HPDE6-E6E7 (cell line): ENCODE measurements around the gene LCN10.

Experiments used
- DNase-seq: peaks from one replicate; pipeline ENCODE4 v3.0.0; 2011; ENCODE audit warnings: missing footprints; ENCODE audit errors: extremely low spot score

Gene LCN10

DNA sequence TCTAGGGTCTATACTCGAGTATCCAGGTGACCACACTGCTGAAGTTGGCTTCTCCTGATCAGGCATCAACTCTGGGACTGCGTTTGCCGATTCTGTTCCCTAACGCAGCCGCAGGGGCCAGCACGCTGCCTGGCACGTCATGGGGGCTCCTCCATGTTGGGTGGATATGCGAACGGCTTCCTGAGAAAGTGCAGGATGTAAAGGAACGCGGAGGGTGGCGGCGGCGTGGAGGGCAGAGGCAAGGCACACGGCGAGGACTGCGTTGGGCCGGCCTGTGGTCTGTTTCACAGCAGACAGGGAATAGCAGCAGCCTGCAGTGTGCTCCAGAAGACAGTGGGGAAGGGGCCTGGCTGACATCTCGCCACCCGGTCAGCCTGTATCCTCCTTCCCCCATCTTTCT, 3.8 kb downstream of the LCN10 start:
- DNase-seq, result no peak

DNA sequence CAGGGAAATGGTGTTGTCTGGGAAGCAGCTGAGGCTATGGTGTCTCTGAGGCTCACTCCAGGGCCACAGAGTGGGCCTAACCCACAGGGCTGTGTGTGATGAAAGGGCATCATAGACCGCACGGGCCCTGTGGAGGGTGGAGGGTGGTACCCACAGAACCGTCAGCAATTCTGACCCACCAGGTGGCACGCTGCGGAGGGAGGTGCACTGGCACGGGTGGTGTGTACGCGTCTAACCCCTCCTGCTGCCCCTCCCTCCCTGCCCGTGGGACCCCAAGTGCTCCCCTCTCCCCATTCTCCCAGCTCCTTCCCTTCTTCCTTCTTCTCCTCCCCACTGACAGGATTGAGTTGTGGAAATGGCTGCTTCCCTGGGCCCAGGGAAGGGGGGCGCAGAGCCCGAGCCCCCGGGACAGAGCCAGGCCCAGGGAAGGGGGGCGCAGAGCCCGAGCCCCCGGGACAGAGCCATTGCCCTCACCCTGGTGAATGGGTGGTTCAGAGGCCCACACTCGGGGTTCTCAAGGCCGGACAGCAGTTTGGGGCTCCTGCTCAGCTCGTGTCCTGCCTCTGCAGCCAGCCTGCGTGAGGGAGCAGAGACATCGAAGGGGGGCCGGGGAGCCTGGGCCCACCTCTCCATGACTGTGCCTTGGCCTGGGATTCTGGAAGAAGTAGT, 6.8 kb downstream of the LCN10 start:
- no peak for DNase-seq

DNA sequence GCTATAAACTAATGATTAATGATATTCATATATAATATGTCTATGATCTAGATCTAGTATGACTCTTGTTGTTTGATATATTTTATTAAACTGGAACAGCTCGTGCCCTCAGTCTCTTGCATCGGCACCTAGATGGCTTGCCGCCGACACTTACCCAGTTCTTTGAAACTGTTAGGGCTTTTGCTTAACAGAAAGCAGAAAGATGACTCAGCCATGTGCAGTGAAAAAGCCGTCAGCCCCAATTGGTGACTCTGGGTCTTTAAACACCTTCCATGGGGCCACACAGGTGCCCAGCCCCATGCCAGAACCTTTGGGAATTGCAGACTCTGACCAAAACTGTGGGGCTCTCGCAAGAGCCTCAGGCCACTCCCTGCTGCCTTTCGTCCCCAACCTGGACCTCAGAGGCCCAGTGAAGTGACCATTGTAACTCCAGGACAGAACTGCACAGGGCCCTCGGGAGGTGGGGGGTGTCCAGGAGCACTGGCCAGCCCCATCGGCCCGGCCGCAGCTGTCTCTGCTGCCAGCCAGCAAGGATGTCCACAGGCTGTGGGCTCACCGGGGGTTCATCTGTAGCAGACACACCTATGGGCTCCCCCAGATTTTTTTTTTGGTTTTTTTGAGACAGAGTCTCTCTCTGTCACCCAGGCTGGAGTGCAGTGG, 7.8 kb downstream of the LCN10 start:
- no peak for DNase-seq

DNA sequence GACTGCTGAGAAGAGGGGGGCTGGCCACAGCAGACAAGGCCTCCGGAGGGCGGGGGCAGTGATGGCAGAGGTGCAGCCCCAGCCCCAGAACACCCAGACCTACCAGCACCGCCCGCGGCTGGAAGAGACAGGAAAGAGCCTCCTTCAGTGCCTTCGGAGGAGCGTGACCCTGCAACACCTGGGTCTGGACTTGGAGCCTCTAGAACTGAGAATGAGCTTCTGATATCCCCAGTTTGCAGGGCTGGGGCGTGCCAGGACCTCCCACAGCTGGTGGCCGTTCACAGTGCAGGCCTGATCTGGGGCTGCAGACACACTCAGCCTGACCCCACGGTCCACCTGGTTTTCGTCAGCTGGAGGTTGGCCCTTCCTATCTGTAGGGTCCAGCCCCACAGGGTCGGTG, 9.1 kb downstream of the LCN10 start:
- DNase-seq, result no peak

DNA sequence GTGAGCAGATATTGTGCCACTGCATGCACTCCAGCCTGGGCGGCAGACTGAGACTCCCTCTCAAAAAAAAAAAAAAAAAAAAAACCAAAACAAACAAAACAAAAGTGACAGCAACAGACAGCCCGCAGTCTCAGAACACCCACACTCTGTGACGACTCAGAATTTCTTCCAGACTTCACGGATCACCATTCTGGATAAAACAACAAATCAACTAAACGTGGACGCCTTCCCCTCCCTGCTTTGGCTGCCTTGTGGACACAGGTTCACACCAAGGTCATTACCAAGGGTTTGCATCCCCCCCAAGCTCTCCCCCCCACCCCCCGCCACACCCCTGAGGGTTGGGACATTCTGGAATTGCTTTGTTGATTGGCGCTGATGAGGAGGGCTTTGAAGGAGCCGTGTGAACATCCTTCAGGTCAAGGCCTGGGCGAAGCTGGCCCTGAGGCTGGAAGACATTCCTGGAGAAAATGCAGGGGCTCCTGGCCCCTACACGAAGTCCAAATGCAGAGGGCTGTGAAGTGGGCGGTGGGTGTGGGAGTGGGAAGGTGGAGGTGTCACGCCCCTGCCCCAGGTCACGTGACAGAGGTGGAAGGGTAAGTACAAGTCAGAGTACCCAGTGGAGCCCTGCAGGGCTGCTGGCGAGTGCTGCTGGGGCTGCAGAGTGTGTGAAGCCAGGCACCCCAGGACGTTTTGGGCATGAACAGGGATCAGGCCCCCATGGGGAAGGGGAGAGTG, 10.1 kb downstream of the LCN10 start:
- no peak for DNase-seq

DNA sequence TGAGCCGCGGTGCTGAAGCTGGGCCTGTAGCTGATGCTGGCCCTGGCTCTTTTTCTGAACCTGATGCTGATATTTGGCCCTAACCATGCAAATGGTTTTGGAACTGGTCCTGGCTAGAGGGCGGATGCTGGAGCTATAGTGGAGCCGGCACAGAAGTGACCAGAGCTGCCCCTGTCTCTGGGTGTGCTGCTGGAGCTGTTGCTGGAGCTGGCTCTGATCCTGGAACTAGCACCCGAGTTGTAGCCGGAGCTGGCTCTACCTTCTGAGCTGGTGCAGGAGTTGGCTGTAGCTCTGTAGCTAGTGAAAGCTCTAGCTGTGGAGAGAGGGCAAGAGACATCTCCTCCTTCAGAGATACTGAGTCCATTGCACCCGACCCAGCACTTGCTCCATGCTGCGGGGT, 12.8 kb downstream of the LCN10 start:
- no peak for DNase-seq

DNA sequence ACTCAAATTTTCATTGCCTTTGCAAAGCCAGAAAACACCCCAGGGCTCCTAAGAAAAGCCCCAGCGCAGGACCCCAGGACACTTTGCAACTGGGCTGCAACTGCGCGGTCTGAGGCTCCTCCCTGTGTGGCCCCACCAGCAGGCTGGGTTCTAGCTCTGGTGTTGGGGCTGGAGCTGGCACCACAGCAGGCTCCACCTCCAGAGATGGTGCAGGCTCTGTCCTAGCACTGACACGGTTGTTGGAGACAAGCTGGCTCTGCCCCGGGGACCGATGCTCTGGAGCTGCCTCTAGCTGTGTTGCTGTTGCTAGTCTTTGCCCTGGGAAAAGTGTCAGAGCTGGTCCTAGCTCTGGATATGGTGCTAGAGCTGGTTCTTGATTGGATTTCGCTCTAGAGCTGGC, 13.6 kb downstream of the LCN10 start:
- no peak for DNase-seq

DNA sequence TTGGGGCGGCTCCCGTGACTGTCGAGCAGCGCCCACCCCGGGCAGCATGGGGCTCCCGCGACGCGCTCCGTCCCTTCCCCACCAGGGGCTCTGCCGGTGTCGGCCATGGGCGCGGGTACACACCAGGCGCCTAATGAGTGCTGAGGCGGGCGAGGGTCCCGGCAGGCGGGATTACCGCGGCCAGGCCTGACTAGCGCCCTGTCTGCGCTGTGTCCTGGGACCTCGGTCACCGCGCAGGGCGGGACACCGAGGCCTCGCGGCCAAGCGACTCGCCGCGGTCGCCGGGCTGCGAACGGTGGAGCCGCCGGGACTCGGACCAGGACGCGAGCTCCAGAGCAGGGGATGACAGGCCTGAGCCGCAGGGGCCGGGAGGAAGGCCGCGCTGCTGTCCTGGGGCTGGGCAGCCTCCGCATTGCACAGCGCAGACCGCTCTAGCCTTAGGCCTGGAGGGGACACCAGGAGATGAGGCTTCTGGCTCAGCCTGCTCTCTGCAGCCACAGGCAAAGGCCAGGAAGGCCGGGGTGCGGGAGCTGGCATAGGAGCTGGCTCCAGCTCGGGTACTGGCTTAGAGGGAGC, 14.1 kb downstream of the LCN10 start:
- no peak for DNase-seq

DNA sequence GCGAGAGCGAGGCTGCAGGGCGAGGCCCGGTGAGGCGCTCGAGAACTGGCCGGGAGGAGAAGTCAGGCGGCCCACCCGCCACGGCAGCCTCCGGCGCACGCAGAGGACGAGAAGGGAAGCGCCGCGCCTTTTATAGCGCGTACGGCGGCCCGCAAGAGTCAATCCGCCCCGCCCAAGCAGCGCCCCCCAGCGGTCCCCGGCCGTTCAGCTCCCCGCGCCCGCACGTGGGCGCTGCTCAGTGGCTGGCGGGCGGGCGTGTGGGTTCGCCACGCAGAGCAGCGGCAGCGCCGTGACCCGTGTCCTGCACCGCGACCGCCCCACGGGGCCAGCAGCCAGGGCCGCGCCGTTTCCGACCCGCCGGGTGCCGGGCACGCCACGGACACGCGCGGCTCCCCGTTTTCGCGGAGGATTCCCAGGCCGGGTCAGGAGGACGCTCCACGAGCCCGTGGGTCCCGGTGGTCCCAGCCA, 14.6 kb downstream of the LCN10 start:
- DNase-seq, result peak; percentile 66

DNA sequence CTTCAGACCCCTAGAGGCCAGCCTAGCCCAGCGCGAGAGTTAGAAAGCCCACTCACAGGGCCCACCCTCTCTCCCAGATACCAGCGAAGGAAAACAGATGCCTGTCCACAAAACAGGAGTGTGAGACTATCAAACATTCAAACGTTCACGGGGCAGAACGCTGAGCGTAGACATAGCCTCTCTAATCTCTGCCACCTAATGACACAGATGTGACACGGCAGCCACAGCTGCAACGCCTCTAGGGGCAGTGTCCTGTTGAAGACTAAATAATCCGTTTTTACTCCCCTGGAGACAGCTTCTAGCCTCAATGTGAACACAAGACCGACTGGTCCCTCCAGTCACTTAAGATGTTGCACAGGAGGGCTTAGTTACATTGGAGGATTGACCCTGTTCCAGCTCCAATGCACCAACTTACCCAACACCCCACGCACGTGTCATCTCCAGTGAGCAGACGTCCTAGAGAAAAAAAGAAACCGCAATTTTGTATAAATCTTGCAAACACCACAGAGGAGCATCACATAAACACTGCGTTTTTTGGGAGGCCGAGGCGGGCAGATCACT, 16.0 kb downstream of the LCN10 start:
- DNase-seq, result no peak

DNA sequence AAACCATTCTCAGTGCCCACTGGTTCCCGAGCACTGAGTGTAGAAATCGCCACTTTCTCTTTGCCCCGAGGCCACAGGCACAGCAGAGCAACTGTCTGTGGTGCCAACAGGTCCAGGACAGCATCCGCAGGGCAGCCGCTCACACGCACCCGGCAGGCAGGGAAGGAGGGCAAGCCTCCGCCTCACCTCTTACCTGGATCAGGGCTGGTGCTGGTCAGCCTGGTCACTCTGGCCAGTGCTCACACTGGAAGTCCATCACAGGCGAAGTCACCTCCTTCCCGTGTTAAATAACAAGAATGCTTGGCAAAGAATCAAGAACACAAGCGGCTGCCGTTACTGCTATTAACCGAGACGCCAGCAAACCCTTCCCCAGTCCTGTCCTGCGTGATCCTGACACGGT, 16.6 kb downstream of the LCN10 start:
- DNase-seq, result no peak

DNA sequence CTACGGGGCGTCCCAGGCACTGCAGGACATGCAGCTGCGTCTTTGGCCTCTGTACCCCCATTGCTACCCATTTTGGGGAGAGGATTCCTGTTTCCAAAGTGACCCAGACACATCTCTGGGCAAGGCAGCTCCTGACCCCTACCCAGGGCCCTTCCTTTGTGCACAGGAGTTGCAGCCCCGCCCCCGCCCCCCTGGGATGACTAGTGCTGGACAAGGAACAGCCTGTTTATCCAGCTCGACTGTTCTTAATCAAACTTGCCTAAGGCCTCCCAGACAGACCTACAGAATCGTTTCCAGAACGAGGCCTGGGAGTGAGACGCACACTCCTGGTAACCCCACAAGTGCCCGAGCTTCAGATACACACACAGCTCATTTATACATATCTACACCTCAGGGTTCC, 17.1 kb downstream of the LCN10 start:
- DNase-seq, result peak; percentile 80

DNA sequence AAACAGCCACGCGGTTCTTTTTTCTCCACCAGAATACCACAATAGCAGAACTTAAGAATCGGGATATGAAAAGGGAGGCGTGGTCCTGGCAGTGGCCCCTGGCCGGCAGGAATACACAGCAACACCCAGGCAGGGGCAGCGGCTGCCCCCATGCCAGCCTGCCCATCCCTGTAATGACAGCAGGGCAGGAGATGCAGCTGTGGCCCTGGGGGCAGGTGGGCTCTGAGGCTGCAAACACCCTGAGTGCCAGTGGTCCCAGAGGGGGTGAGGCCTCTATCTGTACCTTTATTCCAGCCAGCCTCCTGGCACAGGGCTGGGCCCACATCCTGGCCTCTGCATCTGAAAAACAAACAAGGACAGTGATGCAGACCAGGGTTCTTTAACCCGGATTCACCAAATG, 18.0 kb downstream of the LCN10 start:
- no peak for DNase-seq

DNA sequence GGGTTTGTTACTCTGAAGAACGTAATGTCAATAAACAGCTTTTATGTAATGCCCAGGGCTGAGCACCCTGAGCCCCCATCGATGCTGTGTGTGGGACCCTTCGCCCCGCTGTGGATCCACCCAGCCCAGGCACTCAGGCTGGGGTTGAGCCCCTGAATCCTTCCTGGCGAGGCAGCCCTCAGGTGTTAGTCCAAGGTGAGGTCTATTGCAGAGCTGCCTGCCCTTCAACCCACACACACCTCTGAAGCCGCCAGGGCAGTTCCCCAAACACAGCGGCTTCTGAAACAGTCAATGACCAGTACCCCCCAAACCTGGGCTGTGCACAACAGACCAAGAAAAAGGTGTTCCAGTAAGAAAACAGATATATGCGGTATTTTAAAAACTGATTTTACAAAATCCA, 18.8 kb downstream of the LCN10 start:
- DNase-seq, result no peak

DNA sequence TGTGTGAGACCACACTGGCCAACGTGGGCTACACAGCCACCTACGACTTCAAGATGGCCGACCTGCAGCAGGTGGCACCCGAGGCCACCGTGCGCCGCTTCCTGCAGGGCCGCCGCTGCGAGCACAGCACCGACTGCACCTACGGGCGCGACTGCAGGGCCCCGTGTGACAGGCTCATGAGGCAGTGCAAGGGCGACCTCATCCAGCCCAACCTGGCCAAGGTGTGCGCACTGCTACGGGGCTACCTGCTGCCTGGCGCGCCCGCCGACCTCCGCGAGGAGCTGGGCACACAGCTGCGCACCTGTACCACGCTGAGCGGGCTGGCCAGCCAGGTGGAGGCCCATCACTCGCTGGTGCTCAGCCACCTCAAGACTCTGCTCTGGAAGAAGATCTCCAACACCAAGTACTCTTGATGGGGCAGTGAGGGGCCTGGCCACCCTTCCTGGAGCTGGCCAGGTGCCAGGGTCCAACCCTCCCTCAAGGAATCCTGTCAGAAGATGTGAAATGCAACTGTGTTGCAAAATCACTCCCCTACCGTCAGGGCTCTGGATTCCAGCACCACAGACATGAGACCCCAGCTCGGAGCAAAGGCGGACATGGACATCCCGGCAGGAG, 19.3 kb downstream of the LCN10 start:
- no peak for DNase-seq

DNA sequence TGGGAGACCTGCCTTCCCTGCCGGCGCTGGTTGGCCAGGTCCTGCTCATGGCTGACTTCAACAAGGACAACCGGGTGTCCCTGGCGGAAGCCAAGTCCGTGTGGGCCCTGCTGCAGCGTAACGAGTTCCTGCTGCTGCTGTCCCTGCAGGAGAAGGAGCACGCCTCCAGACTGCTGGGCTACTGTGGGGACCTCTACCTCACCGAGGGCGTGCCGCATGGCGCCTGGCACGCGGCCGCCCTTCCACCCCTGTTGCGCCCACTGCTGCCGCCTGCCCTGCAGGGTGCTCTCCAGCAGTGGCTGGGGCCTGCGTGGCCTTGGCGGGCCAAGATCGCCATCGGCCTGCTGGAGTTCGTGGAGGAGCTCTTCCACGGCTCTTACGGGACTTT, 19.8 kb downstream of the LCN10 start:
- no peak for DNase-seq

DNA sequence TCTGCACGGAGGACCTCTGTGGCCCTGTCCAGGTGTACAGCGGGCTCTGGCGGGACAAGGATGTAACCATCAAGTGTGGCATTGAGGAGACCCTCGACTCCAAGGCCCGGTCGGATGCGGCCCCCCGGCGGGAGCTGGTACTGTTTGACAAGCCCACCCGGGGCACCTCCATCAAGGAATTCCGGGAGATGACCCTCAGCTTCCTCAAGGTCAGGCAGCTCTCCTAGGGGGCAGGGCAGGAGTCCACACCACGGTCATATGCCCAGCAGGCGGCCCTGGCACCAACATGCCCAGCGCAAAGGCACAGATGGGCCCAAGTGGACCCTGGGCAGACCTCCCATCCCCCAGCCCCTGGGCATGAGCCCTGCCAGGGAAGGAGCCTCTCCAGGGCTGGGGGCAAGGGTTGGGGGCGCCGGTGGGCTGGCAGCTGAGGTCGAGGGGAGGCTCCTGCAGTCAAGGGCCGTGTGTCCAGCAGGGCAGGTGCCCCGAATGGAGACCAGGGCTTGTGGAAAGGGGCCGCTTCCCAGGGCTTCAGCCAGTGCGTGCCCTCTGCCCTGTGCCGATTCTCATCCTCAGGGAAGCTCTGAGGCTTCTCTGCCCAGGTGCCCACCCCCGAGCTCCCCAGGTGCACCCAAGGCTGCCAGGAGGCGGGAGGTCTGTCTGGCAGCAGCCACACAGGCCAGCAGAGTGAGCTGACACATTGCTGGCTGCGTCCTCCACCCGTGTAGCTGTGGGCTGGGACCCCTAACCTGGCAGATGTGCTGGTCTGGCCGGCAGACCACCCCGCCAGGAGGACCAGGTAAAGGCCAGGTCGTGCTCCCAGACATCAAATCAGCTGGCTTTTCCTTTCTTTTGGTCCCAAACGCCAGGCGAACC, 20.4 kb downstream of the LCN10 start:
- no peak for DNase-seq

DNA sequence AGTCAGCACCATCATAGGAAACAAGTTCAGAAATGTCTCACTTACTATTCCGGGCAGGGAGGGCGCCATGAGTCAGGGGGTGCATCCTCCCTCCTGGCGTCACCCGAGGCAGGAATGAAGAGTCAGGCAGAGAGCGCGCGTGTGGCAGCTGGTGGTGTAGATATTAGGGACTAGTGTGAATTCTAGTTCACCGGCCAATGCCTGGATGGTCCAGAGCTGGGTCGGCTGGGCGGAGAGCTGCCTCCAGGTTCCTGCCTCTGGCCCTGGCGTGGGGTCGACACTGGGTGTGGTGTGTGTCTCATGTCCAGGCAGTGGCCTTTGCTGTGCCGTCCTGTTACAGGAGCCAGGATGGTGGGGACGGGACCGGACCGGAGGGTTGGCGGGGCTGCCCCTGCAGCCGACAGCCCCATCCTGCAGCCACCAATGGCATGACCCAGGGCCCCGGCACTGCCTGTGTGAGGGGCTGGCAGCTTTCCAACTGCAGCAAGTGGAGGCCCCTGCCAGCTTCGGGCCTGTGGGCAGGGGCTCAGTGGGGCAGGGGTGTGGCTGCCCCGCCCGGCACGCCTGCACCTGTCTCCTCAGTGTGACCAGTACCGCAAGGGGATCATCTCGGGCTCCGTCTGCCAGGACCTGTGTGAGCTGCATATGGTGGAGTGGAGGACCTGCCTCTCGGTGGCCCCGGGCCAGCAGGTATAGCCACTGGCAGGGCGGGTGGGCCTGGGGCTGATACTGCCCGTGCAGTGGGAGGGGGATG, 21.2 kb downstream of the LCN10 start:
- DNase-seq, result peak; percentile 90

DNA sequence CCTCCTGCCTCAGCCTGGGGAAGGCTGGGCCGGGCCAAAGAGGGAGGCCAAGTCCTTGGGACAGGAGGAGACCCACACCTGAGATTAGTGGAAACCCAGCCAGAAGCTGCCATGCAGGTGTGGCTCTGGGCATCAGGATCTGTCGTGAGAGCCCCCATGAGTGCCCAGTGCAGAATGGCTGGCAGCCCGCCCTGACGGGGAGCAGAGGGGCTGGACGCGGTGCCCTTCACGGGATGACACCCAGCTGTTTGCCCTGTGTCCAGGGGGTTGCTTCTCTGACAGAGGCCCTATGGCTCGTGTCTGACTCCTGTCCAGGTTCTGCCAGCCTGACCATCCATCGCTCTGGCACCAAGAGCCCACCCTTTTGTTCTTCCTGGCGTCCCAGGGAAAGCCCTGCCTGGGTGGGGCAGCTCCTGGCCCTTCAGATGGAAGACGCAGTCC, 21.8 kb downstream of the LCN10 start:
- DNase-seq, result no peak

DNA sequence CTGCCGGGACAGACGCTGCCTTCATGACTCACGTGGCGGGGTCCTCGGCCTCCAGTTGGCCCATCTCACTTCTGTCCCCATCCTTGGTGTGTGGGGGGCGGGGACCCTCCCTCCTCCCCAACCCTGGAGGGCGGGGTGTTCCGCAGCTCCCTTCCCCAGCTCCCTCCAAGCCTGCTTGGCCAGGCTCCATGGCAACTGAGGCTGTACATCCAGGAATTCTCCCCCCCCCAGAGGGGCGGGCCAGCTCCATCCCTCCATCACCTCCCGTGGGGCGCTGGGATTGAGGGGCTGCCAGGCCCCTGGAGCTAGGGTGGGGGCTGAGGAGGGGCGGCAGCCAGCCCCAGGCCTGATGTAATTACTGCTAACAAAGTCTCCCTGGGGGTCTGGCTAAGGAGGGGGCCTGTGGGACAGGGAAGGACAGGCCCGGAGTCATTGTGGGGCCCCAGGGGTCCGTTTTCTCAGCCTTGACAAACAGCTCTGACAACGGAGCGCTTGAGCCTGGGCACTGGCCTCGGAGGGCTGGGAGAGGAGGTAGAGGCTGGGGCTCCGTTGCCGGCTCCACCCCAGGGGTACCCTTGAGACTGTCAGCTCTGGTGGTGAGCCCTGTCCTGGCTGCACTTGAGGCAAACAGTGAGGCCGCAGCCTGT, 22.4 kb downstream of the LCN10 start:
- DNase-seq, result no peak
